ENCODE measurements around the gene KIF26A.
A peak's percentile ranks its signal among the peaks of the same experiment; 100 is the strongest.
"Not testable (repeated sequence)": the region's sequence is repeated elsewhere in the genome, so short reads cannot be mapped to it uniquely, and the experiment has no call there.

Gene KIF26A

DNA sequence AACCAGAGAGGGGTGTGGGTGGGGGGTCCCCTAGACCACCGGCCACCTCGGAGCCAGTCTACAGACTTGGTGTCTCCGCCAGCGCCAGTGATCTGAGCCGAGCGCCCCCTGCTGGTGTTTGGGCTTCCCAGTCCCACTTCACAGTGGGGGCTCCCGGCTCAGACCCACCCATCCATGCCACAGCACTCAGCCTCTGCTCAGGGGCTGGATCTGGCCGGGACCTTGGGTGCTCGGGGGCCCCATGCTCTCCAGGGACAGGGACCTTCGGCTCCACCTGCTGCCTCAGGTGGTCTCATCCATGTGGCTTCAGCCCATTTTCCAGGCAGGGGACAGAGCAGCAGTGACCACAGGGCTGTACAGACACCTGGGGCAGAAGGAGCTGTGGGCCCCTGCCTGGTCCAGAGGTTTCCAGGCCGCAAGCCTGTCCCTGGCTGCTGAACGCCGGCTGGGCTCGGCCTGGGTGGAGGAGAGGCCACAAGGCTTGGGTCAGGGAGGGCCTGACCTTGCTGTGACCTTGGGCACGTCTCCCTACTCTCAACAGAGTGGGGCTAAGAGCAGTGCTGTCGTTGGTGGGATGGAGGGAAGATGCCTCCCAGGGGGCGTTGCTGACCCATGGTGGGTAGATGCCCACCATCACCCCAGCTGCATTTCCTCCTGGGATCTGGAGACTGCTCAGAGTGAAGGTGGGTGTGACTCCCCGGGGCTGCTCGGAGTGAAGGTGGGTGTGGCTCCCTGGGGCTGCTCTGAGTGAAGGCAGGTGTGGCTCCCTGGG lies 86.3 kb downstream of the KIF26A start:
- DNase-seq: peak; percentile 6

DNA sequence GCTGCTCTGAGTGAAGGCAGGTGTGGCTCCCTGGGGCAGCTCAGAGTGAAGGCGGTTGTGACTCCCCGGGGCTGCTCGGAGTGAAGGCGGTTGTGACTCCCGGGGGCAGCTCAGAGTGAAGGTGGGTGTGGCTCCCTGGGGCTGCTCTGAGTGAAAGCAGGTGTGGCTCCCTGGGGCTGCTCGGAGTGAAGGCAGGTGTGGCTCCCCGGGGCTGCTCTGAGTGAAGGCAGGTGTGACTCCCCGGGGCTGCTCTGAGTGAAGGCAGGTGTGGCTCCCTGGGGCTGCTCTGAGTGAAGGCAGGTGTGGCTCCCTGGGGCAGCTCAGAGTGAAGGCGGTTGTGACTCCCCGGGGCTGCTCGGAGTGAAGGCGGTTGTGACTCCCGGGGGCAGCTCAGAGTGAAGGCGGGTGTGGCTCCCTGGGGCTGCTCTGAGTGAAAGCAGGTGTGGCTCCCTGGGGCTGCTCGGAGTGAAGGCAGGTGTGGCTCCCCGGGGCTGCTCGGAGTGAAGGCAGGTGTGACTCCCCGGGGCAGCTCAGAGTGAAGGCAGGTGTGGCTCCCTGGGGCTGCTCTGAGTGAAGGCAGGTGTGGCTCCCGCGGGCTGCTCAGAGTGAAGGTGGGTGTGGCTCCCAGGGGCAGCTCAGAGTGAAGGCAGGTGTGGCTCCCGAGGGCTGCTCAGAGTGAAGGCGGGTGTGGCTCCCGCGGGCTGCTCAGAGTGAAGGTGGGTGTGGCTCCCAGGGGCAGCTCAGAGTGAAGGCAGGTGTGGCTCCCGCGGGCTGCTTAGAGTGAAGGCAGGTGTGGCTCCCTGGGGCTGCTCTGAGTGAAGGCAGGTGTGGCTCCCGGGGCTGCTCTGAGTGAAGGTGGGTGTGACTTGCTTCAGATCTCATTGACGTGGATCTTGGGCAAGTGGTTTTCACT lies 87.1 kb downstream of the KIF26A start:
- DNase-seq: not testable (repeated sequence)

DNA sequence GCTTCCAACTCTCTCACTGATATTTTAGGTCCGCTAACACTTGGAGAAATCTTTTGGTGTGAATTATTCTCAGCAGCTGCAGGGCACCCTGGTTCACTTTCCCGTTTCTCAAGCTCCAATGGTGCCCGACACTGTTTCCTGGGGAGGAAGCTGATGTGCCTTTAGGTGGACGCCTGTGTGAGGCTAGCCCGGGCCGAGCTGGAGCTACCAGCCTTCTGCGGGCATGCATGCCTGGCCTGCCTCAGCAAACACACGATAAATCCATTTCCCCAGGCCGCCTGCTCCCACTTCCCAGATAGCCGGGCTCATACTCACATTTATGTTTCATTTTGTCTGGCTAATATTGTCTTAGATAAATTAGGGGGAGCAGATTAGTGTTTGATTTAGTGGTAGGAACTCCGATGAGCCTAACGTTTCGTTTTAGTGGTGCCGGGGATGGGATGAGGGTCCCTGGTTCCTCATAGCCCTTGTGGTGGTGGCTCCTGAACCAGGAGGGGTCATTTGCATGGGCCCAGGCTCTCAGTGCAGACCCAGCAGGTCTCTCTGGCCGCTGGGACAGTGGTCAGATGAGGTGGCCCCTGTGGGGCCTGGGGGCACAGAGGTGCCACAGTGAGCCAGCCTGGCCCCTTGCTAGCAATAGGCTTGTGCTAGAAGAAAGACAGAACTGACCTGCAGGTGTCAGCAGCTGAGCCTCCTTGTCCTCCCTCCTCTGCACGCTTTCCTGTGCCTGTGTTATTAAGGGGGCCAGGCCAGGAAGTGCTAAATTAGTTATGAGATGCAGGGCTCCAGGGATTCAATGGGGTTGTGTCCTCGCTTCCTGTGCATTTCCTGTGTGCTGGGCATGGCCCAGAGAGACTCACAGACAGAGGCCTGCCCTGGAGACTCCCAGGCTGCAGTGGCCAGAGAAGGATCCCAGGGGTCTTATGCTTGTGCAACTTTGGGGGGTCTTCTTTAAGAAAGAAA lies 88.3 kb downstream of the KIF26A start:
- DNase-seq: no peak

GRCh38 chr14:104227806-104228205 lies 89.4 kb downstream of the KIF26A start:
- no peak for DNase-seq

- no peak for DNase-seq
Measured at GRCh38 chr14:104228221-104228620, 89.8 kb downstream of the KIF26A start.

GRCh38 chr14:104228716-104229533 lies 90.5 kb downstream of the KIF26A start:
- DNase-seq: no peak

DNA sequence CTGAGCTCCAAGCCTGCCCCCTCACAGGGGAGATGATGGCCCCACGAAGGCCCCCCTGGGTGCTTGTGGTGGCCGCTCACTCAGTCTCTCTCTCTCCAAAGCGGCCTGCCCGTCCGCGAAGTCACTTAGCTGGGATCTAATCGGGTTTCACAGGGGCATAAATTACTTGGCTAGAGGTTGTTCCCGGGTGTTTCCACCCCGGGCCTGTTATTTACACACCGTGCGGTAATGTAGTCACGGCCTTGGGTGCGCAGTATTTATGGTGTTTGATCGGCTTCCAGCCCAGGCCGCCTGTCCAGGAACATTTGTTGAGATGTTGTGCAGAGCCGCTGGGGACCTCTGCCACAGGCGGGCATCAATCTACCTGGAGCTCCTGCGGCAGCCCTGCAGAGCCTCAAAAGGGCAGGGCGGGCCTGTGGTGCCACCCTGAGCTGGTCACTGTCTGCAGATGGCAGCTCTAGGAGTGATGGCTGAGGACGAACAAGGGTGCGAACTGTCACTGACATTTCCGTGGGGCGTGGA lies 91.2 kb downstream of the KIF26A start:
- DNase-seq: no peak

DNA sequence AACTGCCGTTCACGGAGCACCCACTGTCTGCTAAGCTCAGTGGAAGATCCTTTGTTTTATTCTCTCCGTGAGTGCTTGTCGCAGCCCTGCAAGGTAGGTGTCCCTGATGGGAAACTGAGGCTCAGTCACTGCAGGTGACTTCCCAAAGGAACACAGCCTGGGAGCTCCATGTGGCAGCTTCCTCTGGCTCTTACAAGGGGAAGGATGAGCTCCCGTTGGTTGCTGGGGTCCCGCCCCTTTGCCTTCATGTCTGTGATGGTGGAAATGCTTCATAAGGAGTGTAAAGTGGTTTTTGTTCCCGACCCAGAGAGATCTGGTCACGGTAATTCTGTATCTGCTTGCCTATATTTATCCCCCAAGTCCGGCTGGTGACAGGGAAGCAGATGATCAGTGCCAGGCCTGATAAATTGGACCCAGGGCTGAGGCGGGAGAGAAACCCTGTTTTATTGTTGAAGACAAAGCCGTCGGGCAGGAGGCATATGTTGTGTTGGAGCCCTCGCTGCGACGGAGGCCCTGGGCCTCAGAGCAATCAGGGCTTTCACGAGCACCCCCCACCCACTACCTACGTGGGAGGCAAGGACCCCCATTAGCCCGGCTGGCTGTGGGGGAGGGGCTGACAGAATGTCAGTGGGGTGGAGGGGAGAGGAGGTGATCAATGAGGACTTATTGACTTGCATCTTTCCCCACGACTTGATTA lies 91.9 kb downstream of the KIF26A start:
- DNase-seq: no peak

Data from fibroblast of skin of abdomen (primary cell).